Measurements from ENCODE around the gene ZBTB39.
A peak's percentile ranks its signal among the peaks of the same experiment; 100 is the strongest.
"Not testable (repeated sequence)": the region's sequence is repeated elsewhere in the genome, so short reads cannot be mapped to it uniquely, and the experiment has no call there.

Gene ZBTB39

GRCh38 chr12:57019983-57020719 is 13.8 kb upstream of the ZBTB39 start:
- Histone ChIP-seq H3K9me3 (no peaks in the 10 kb centered on the region), H3K4me3 (no peak overlapping the region), H3K4me1 (no peaks in the 10 kb centered on the region), H3K27me3 (ENCODE audit: low read depth) (peaks cover 10% of the 10 kb centered on the region; the same call in 1 of the 2 replicates), H3K36me3 (replicated peaks) (no peaks in the 10 kb centered on the region)
- DNase-seq (ENCODE audit: low spot score in 2 of 2), result no peak
- in situ Hi-C loops (cut with MboI; ENCODE audit: low sequenced_read_pairs), result no loop called here

- Histone ChIP-seq H3K4me1 (no peaks in the 10 kb centered on the region), H3K4me3 (no peak overlapping the region), H3K36me3 (replicated peaks) (no peaks in the 10 kb centered on the region), H3K27me3 (ENCODE audit: low read depth) (peaks cover 14% of the 10 kb centered on the region), H3K9me3 (no peaks in the 10 kb centered on the region)
- in situ Hi-C loops (cut with MboI; ENCODE audit: low sequenced_read_pairs), result no loop called here
- no peak for DNase-seq (ENCODE audit: low spot score in 2 of 2)
These were observed 12.6 kb upstream of the ZBTB39 start for GRCh38 chr12:57018906-57019305.

DNA sequence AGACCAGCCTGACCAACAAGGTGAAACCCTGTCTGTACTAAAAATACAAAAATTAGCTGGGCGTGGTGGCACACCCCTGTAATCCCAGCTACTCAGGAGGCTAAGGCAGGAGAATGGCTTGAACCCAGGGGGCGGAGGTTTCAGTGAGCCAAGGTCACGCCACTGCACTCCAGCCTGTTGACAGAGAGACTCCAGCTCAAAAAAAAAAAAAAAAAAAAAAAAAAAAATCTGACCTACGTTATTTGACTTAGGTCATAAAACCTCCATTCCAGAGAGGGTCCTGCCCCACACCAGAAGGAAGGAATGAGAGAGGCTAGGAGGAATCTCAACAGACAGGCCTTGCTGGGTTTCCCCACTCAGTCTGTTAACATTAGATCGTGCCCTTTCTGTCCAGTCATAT is 12.0 kb upstream of the ZBTB39 start:
- in situ Hi-C loops (cut with MboI; ENCODE audit: low sequenced_read_pairs); H3K4me3 ChIP-seq: not testable (repeated sequence)

DNA sequence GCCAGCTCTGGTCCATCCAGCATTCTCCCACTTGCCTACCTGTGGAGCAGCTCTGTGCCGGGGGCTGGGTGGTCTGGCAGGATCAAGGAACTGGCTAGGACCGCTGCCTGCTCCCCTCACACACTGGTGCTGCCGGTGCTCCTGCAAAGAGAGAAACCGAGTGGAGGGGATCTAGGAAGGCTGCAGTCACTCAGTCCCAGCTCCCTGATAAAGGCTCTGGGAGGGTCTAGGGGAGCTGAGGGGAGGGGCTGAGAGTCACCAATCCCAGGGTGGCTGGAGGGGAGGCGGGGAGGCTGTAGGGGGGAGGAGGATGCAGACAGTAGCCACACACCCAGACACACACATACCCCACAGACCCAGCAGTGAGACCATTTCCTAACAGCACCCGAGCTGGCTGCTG is 10.0 kb upstream of the ZBTB39 start, which contains the start of gene TAC3:
TAC3 (minus strand) TSS at position 182 of the 400 bp plus-strand sequence. CDS start 732 bp downstream, outside the sequence.
- DNase-seq (ENCODE audit: low spot score in 2 of 2), result no peak
- H3K4me1 ChIP-seq, result peaks cover 6% of the 10 kb centered on the region
- H3K9me3 ChIP-seq, result no peaks in the 10 kb centered on the region
- peaks cover 14% of the 10 kb centered on the region for H3K27me3 ChIP-seq (ENCODE audit: low read depth)
- in situ Hi-C loops (cut with MboI; ENCODE audit: low sequenced_read_pairs), result no loop called here
- no peak within 1 kb of the TSS for H3K4me3 ChIP-seq
- no peaks in the 10 kb centered on the region for H3K36me3 ChIP-seq (replicated peaks)

More for the DNA sequence above, 12.0 kb upstream of the ZBTB39 start:
- H3K9me3 ChIP-seq; H3K36me3 ChIP-seq (replicated peaks); H3K4me1 ChIP-seq; DNase-seq (ENCODE audit: low spot score in 2 of 2): not testable (repeated sequence)
- H3K27me3 ChIP-seq (ENCODE audit: low read depth), result peaks cover 14% of the 10 kb centered on the region

DNA sequence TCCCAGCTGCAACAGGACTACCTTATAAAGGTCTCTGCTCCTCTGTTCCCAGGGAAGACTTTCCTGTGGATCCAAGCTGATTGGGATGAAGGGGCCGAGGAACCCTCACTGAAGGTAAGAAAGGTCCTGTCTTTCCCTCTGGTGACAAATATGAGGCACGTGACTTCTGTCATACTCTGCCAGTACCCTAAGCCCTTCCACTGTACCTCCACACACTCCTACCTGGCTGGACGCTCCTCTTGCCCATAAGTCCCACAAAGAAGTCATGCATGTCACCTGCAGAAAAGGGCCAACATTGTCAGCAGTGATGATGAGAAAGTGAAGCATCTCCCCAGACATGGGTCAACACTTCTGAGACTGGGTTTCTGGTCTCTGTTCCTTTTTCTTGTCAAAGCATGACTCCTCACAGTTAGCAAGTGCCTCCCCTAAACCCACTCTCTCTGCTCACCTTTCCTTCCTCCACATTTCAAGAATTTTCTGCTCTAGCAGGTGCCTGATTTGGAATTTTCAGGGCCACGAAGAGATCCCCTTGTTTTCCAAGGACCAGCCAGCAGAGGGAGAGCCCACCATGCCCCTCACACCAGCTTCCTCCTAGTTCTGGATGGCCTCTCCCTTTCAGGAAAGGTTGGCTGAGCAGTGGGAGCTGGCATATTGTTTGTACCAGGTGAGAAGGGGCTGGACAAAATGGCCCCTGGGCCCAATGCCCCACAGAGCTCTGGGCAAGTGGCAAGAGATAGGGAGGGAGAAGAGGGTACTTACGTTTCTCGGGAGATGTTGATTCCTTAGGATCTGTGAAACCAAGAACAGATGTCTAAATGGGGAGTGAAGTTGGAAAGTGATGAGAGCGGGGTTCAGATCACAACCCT is 6.5 kb upstream of the ZBTB39 start:
- H3K36me3 ChIP-seq (replicated peaks), result no peaks in the 10 kb centered on the region
- peaks cover 12% of the 10 kb centered on the region for H3K4me1 ChIP-seq
- in situ Hi-C loops (cut with MboI; ENCODE audit: low sequenced_read_pairs), result no loop called here
- H3K4me3 ChIP-seq, result no peak overlapping the region
- peaks cover 14% of the 10 kb centered on the region for H3K27me3 ChIP-seq (ENCODE audit: low read depth)
- no peak for DNase-seq (ENCODE audit: low spot score in 2 of 2)
- no peaks in the 10 kb centered on the region for H3K9me3 ChIP-seq

DNA sequence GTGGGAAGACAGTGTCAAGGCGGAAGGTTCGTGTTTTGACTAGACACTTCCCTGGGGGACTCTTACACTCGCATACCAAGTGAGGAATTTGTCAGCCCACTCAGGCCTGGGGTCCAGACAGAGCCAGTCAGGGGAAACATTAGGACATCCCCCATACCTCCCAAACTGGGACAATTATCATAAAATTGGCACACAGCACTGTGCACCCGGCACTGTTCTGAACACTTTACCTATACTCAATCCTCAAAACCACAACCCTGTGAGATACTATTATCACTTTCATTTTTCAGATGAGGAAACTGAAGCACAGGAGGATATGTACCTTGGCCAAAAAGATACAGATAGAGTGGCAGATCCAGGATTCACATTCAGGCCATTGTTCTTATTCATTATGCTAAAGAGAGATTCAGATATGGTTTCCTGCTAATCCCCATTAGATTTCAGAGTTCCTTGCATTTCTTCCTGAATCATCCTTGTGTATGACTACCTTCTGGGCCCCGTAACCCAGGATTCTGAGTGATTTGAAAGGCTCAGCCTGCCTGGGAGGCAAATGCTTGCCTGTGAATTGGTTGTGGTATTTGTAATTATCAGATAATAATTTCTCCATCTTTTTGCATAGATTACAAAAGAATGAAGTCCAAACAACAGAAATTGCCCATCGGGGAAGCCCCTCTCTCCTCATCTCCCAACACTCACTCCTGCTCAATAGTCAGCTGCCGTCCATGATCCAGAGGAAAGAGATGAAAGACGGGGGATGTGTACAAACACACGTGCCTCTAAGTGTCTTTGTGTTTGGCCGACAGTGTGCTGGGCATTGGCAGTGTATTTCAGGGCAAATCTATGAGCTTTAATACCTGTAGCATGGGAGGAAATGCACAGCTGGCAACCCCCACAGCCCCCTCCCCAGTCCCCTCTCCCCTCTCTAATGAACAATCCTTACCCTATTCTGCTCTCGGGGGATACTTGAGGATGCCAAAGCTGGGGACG is 5.4 kb upstream of the ZBTB39 start:
- peaks cover 14% of the 10 kb centered on the region for H3K27me3 ChIP-seq (ENCODE audit: low read depth)
- H3K36me3 ChIP-seq (replicated peaks), result no peaks in the 10 kb centered on the region
- in situ Hi-C loops (cut with MboI; ENCODE audit: low sequenced_read_pairs), result no loop called here

DNA sequence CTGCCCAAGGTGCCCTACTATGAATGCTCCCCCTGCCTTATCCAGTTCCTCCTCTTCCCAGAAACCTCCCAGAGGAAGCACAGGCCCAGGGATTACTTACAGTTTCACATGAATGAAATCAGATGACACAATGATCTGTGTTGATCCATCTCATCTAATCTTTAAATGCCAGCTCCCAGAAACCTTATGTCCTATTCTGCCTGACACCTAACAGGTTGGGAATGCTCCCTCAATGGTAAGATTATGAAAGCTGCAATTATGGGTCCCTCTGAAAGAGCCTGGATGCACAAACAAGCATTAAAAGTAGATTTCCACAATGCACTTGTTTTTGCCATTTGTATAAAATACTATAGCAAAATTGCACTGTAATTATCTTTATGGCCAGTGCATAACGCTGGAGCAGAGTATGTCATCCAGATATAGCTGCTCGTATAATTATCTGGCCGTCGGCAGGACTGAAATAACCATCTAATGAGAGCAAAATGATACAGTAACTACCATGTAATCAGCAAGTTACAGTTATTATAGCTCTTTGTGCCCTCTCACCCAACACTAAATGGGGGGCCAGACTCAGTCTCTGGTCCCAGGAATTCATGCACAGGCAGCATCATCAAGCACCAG is 4.4 kb upstream of the ZBTB39 start:
- in situ Hi-C loops (cut with MboI; ENCODE audit: low sequenced_read_pairs), result no loop called here
- Histone ChIP-seq H3K4me3 (no peak overlapping the region), H3K27me3 (ENCODE audit: low read depth) (peaks cover 9% of the 10 kb centered on the region), H3K9me3 (no peaks in the 10 kb centered on the region), H3K4me1 (peaks cover 12% of the 10 kb centered on the region), H3K36me3 (replicated peaks) (no peaks in the 10 kb centered on the region)
- no peak for DNase-seq (ENCODE audit: low spot score in 2 of 2)

More for the DNA sequence above, 5.4 kb upstream of the ZBTB39 start:
- Histone ChIP-seq H3K9me3 (no peaks in the 10 kb centered on the region), H3K4me3 (no peak overlapping the region), H3K4me1 (peaks cover 12% of the 10 kb centered on the region)
- DNase-seq (ENCODE audit: low spot score in 2 of 2), result no peak

DNA sequence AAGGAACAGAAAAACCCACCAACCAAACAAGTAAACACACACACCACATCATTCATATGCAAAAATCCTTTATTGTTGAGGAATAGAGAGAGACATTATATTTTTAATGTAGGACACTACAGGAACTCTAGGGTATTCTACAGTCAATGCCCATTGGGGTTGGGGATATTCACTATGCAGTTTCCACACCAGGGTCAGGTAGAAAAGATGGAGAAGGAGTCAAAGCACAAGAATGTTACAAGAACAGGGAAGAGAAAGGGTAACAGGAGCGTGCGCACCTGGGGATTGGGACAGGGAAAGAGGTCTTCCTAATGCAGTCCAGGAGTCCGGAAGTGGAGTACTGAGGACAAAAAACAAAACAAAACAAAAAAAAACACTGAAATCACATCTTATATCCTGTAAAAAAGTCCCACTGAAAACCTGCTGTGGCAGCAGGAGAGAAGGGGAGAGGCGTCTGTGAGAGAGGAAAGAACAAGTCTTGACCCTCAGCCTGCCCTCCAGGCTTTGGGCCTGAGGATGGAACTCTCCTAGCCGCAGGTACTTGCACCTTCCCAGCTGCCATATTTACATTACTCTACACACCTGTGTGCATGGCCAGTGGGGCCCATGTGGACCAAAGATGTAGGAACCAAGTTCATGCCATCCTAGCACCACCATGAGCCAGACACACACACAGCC is 3.7 kb upstream of the ZBTB39 start:
- Histone ChIP-seq H3K4me3 (no peak overlapping the region), H3K9me3 (no peaks in the 10 kb centered on the region), H3K27me3 (ENCODE audit: low read depth) (peaks cover 3% of the 10 kb centered on the region), H3K36me3 (replicated peaks) (no peaks in the 10 kb centered on the region), H3K4me1 (peaks cover 16% of the 10 kb centered on the region)
- in situ Hi-C loops (cut with MboI; ENCODE audit: low sequenced_read_pairs), result no loop called here
- no peak for DNase-seq (ENCODE audit: low spot score in 2 of 2)

DNA sequence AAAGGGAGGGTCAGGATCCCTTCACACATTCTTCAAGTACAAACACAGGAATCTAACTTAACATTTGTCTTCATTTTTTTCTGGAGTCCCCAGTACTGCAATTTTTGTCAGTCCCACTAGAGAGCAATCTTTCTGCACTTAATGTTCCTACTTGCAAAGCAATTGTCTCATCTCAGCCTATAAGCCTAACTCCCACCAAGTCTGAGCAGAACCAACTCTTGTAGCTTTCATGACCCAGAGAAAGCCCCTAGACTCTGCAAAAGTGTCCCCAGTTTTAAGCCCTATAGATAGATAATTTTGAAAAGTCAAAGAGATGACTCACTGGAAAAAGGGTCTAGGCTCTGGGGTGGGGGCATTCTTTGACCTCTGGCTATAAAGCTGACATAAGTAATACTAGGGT is 1.8 kb upstream of the ZBTB39 start:
- peaks cover 19% of the 10 kb centered on the region for H3K4me1 ChIP-seq
- H3K36me3 ChIP-seq (replicated peaks), result peaks cover 13% of the 10 kb centered on the region
- H3K9me3 ChIP-seq, result no peaks in the 10 kb centered on the region
- DNase-seq (ENCODE audit: low spot score in 2 of 2), result peak in 1 of 2 experiments; percentile 70
- in situ Hi-C loops (cut with MboI; ENCODE audit: low sequenced_read_pairs), result no loop called here
- no peaks in the 10 kb centered on the region for H3K27me3 ChIP-seq (ENCODE audit: low read depth)
- H3K4me3 ChIP-seq, result no peak overlapping the region

- DNase-seq (ENCODE audit: low spot score in 2 of 2), result no peak
- H3K4me3 ChIP-seq, result peak overlapping the region; percentile 14
- no peaks in the 10 kb centered on the region for H3K27me3 ChIP-seq (ENCODE audit: low read depth)
- H3K4me1 ChIP-seq, result peaks cover 18% of the 10 kb centered on the region
- in situ Hi-C loops (cut with MboI; ENCODE audit: low sequenced_read_pairs), result no loop called here
- H3K9me3 ChIP-seq, result no peaks in the 10 kb centered on the region
- H3K36me3 ChIP-seq (replicated peaks), result peaks cover 26% of the 10 kb centered on the region
These were observed 596 bp upstream of the ZBTB39 start for GRCh38 chr12:57006809-57007475.

GRCh38 chr12:57004651-57005050 is 1.7 kb downstream of the ZBTB39 start:
- Histone ChIP-seq H3K9me3 (no peaks in the 10 kb centered on the region), H3K27me3 (ENCODE audit: low read depth) (no peaks in the 10 kb centered on the region), H3K36me3 (replicated peaks) (peaks cover 47% of the 10 kb centered on the region), H3K4me1 (peaks cover 8% of the 10 kb centered on the region), H3K4me3 (no peak overlapping the region)
- no peak for DNase-seq (ENCODE audit: low spot score in 2 of 2)
- in situ Hi-C loops (cut with MboI; ENCODE audit: low sequenced_read_pairs), result loop anchor here (5.0 kb wide), 1 partner anchor 108 kb away; the partner anchor contains the start of gene STAT6

DNA sequence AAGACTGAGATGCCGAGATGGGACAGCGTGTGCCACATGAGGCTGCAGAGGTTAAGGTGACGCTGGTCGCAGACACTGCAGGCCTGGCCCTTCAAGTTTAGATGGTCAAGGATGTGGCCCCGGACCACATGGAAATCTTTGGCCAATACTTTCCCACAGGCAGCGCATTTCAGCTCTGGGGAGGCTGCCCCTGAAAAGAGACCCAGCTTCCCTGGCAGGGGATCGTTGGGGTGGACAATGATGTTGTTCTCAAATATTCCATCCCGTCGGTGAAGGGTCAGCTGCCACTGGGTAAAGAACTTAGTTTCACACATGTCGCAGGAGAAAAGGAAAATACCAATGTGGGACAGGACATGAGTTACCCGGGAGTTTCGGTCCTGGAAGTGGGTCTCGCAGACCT is 3.0 kb downstream of the ZBTB39 start:
- in situ Hi-C loops (cut with MboI; ENCODE audit: low sequenced_read_pairs), result loop anchor here (5.0 kb wide), 1 partner anchor 109 kb away; the partner anchor contains the start of gene STAT6
- Histone ChIP-seq H3K9me3 (no peaks in the 10 kb centered on the region; the same call in 1 of the 2 replicates), H3K4me3 (no peak overlapping the region), H3K4me1 (peaks cover 6% of the 10 kb centered on the region), H3K27me3 (ENCODE audit: low read depth) (no peaks in the 10 kb centered on the region), H3K36me3 (replicated peaks) (peaks cover 48% of the 10 kb centered on the region)
- no peak for DNase-seq (ENCODE audit: low spot score in 2 of 2)
